Epithelial cell of prostate (primary cell): Measurements from ENCODE around the gene SLF2.

Source experiments
- DNase-seq: peaks from one replicate; pipeline ENCODE4 v3.0.0-alpha.2; 2011; ENCODE audit warnings: low read depth, low spot score
- H3K27ac ChIP-seq: fragments of 450-650 bp; 2 replicates; pipeline ENCODE4 v1.5.1; 2017; ENCODE audit warnings: mild to moderate bottlenecking

Gene SLF2, protein sequence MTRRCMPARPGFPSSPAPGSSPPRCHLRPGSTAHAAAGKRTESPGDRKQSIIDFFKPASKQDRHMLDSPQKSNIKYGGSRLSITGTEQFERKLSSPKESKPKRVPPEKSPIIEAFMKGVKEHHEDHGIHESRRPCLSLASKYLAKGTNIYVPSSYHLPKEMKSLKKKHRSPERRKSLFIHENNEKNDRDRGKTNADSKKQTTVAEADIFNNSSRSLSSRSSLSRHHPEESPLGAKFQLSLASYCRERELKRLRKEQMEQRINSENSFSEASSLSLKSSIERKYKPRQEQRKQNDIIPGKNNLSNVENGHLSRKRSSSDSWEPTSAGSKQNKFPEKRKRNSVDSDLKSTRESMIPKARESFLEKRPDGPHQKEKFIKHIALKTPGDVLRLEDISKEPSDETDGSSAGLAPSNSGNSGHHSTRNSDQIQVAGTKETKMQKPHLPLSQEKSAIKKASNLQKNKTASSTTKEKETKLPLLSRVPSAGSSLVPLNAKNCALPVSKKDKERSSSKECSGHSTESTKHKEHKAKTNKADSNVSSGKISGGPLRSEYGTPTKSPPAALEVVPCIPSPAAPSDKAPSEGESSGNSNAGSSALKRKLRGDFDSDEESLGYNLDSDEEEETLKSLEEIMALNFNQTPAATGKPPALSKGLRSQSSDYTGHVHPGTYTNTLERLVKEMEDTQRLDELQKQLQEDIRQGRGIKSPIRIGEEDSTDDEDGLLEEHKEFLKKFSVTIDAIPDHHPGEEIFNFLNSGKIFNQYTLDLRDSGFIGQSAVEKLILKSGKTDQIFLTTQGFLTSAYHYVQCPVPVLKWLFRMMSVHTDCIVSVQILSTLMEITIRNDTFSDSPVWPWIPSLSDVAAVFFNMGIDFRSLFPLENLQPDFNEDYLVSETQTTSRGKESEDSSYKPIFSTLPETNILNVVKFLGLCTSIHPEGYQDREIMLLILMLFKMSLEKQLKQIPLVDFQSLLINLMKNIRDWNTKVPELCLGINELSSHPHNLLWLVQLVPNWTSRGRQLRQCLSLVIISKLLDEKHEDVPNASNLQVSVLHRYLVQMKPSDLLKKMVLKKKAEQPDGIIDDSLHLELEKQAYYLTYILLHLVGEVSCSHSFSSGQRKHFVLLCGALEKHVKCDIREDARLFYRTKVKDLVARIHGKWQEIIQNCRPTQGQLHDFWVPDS

DNA sequence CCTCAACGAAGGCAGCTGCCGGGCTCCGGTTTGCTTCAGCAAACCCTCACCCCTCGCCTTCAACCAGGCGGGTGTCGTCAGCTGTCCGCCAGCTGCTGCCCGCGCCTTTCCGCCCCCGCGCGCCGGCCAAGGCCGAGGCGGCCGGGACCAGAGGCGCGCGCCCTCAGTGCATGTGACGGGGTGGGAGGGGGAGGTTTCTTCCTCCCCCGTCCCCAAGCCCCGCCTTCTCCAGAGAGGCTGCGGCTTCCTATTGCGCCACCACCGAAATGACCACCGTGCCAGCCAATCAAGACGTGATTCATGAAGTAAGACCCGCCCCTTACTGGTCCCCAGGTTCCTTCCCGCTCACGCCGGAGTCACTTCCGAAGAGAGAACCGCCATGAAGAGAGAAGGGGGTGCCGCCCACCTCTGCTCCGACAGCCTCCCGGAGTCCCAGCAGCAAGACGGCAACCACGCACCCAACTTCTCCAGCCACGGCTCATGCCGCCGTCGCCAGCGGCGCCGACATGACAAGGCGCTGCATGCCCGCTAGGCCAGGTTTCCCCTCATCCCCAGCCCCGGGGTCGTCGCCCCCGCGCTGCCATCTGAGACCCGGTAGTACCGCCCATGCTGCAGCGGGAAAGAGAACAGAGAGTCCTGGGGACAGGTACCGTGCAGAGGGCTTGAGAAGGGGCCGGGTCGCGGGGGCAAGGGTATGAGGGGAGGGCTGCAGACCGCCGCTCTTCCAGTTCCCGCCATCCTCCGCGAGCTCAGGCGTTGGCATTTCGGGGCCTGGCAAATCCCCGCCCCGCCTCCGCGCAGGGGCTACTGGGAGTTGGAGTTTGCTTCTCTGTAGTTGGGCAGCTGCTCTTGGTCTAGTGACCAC, at the start of gene SLF2:
Gene SLF2, plus strand, starts transcription at position 359 of the 865 bp plus-strand sequence. Its CDS starts 148 bp downstream, at position 507.
- peak; percentile 85 for DNase-seq
- peak within 1 kb of the TSS; percentile 52 for H3K27ac ChIP-seq

DNA sequence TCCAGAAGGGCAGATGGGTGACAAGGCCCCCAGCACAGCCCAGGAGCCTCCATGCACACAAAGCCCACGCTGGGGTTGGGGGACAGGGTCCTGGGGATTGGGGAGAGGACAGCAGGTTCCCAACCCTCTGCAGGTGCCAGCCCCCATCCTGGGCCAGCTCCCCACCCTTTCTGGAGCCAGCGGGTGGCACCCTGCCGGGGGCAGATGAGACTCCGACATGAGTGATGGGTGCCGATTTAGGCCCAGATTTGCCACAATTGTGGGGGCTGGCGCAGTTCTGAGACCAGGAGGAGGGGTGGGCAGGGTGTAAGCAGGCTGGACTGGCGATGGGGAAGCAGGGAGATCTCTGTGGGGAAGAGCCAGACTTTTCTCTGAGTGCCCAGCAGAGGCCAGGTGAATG, 49.3 kb upstream of the SLF2 start:
- no peak for DNase-seq
- H3K27ac ChIP-seq = no peak overlapping the region

DNA sequence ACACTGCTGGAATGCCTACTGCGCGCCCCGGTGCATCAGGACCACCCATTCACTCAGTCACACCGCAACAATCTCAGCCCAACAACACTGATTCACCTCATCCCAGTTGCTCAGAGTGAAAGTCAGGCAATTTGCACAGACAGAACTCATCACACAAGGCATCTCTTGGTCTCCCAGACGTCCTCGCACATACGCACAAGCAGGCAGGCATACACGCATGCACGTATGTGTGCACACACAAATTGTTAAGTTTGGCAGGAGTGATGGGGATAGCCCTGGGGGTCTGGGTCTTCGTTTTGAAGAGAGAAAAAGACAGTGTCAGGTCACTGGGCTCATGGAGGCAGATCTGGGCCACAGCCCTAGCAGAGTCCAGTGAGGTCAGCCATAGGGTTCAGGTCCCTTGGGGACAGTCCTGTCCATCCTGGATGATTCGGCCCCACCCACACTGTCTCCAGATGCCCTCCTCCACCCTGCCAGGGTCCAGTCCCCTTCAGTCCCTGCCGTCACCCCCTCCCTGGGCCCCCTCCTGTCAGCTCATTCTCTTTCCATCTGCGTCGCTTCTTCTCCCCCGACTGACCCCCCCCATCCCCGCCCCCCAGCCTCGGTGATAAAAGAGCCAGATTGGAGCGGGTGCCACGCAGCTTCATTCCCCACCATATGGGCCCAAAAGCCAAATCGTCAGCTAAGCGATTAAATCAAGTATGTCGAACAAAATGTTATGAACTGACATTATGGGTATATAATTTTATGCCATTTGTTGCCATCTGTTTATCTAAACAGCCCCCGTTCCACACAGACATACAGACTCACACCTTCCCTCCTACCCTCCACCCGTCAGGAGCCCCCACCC, 48.5 kb upstream of the SLF2 start:
- DNase-seq = no peak
- H3K27ac ChIP-seq = no peak overlapping the region

GRCh38 chr10:100864978-100865377, 47.8 kb upstream of the SLF2 start:
- no peak overlapping the region for H3K27ac ChIP-seq
- no peak for DNase-seq

GRCh38 chr10:100866010-100866409, 46.8 kb upstream of the SLF2 start:
- H3K27ac ChIP-seq = no peak overlapping the region
- no peak for DNase-seq

GRCh38 chr10:100866575-100867098, 46.1 kb upstream of the SLF2 start:
- no peak for DNase-seq

GRCh38 chr10:100867261-100867963, 45.4 kb upstream of the SLF2 start:
- DNase-seq = no peak
- no peak overlapping the region for H3K27ac ChIP-seq

More at GRCh38 chr10:100866575-100867098, 46.1 kb upstream of the SLF2 start:
- no peak overlapping the region for H3K27ac ChIP-seq

- no peak for DNase-seq
- H3K27ac ChIP-seq = no peak overlapping the region
These were observed 44.4 kb upstream of the SLF2 start for GRCh38 chr10:100868382-100868781.

DNA sequence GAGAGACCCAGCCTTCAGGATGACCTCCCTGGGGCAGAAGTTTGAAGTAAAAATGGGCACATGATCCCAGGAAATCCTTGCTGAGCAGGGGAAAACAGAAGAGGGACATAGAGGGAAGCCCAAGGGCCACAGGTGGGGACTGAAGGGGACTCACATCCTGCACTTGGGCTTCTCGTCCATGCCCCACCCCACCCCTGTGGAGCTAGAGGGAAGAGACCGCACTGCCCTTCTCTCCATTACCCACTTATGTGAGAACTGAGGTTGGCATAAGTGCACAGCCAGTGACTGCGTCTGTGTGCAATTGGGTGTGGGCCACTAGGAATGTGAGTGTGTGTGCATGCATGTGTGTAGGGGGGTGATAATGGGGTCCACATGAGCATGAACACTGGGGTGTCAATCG, 43.4 kb upstream of the SLF2 start:
- DNase-seq = no peak
- H3K27ac ChIP-seq = no peak overlapping the region

GRCh38 chr10:100872034-100872791, 40.5 kb upstream of the SLF2 start:
- DNase-seq = no peak
- H3K27ac ChIP-seq = no peak overlapping the region

GRCh38 chr10:100873146-100873826, 39.5 kb upstream of the SLF2 start:
- no peak for DNase-seq
- H3K27ac ChIP-seq = no peak overlapping the region

DNA sequence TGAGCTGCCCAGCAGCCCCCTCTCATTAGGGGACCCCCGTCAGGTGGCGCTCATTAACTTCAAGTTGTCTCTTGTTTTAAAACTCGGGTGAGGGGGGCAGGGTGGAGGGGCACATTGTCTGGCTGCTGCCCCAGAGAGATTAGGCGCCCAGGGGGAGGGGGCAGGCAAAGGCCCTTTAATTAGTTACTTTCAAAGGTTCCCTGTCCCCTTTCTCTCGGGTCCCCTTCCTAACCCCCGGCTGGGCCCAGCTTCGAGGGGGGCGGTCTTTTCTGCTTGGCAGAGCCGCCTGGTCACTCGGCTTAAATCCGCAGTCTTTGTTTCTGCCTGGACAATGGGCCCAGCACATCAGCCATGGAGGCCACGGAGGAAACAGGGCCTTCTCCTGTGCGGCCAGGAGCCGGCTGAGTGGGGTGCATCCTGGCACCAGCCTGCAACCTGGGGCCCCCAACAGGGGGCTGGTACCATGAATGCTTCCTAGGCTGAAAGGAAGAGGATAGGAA, 38.9 kb upstream of the SLF2 start:
- H3K27ac ChIP-seq = no peak overlapping the region
- no peak for DNase-seq

- no peak for DNase-seq
- H3K27ac ChIP-seq = no peak overlapping the region
These were observed 37.9 kb upstream of the SLF2 start for GRCh38 chr10:100874702-100875483.

- no peak overlapping the region for H3K27ac ChIP-seq
- DNase-seq = no peak
These were observed 37.1 kb upstream of the SLF2 start for GRCh38 chr10:100875484-100876166.
